Left renal cortex interstitium (tissue), 4 donors: ENCODE data around the gene TMEM184C. TPM values are rescaled to one million over a fixed set of nuclear protein-coding genes. Genes with fewer than 3 reads are reported as not detected.
A peak's percentile ranks its signal among the peaks of the same experiment; 100 is the strongest.

Experiments used
- DNase-seq, 4 donors: peaks; one replicate each; pipeline ENCODE4 v3.0.0-alpha.2; 2013; ENCODE audit warnings: low read depth in 4 of 4, low spot score in 2 of 4, missing footprints in 1 of 4
- polyA plus RNA-seq, 4 donors: library from polyadenylated mRNA; unstranded; fragments of 120-200 nt; gene quantifications; one replicate each; pipeline ENCODE4 v1.2.1, GENCODE V29; 2013; ENCODE audit not compliant: insufficient read length in 4 of 4

The TMEM184C gene
- polyA plus RNA-seq: 10 to 100 TPM; 43.6 to 55.7 (median 53.5) TPM

- DNase-seq: peak; percentile 88 to 97 (median 90)
These were observed at the start of gene TMEM184C for GRCh38 chr4:147617173-147617840. Gene TMEM184C, plus strand, starts transcription at chr4:147617397. Its CDS starts 560 bp downstream, at chr4:147617957.

DNA sequence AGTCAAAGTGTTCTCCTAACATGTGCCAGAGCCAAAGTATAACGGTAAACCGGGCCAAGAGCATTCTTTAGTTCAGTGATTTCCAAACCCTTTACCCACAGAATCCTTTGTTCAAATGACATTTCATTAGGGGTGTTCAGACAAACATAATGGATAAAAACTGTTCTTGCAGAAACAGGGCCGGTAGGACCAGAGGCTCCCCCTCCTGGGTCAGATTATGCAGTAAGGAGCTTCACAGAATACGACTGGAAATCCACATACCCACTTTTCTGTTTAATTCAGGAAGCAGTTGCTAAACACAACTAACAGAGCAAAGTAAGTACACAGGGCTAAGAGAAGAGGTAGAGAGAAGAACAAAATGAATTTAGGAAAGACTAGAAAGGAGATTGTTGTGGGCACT is 46.6 kb upstream of the TMEM184C start:
- no peak for DNase-seq

DNA sequence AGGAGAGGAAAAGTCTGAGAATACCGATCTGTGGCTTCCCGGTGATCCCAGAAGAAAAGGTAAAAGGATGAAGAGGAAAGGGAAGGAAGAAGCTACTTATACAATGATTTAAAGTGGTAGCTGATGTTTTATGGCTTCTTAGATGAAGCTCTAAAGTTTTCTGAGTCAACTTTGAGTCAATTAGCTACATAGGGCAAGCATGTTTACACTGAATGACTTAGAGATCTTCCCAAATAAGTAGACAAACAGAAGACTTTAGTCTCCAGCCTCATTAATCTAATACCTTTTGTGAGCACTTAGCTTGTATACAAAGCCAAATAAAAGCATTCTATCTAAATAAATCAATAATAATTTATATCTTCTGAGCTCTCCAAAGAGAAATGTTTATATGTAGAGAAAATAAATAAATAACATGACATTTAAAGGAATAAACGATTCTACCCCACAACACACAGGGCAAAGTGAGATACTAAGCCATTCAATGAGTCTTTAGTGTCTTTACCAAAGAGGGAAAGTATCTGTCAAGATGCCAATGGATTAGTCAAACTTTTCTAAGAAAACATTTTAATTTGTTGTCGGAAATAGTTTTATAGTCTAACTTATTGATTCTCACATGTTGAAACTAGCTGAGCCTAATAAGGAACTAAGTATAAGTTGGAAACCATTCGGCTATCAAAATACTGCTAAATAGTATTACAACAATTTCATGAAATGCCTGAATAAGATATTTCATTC is 46.0 kb upstream of the TMEM184C start:
- DNase-seq: no peak

DNA sequence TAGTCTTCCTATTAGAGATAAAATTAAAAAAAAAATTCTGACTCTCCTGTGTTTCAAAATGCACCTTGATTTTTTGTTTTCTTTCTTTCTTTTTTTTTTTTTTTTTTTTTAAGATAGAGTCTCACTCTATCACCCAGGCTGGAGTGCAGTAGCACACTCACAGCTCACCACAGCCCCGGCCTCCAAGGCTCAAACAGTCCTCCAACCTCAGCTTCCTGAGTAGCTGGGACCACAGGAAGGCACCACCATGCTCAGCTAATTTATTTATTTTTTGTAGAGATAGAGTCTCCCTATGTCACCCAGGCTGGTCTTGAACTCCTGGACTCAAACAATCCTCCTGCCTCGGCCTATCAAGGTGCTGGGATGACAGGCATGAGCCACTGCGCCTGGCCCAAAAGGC is 41.1 kb upstream of the TMEM184C start:
- DNase-seq: no peak

- no peak for DNase-seq
These were observed 39.1 kb upstream of the TMEM184C start for GRCh38 chr4:147578051-147578476.

DNA sequence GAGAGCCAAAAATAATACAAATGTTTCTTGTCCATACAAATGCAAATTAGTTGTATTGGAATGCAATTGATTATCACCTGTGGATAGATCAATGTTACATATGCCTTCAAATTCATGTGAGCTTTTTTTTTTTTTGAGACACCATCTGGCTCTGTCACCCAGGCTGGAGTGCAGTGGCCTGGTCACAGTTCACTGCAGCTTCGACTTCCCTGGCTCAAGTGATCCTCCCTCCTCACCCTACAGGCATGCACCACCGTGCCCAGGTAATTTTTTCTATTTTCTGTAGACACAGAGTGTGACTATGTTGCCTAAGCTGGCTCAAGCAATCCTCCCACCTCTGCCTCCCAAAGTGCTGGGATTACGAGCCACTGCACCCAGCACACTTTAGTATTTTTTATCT is 38.6 kb upstream of the TMEM184C start:
- DNase-seq: no peak

DNA sequence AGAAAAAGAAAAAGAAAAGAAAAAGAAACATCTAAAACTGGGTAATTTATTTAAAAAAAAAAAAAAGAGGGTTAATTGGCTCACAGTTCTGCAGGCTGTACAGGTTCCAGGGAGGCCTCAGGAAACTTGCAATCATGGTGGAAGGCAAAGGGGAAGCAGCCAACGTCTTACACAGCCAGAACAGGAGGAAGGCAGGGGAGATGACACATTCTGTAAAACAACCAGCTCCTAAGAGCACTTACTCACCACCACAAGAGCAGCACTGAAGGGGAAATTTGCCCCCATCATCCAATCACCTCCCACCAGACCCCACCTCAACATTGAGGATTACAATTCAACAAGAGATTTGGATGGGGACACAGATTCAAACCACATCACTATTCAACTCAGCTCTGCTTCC is 36.8 kb upstream of the TMEM184C start:
- DNase-seq: no peak

- no peak for DNase-seq
These were observed 35.4 kb upstream of the TMEM184C start for GRCh38 chr4:147581606-147582350.

DNA sequence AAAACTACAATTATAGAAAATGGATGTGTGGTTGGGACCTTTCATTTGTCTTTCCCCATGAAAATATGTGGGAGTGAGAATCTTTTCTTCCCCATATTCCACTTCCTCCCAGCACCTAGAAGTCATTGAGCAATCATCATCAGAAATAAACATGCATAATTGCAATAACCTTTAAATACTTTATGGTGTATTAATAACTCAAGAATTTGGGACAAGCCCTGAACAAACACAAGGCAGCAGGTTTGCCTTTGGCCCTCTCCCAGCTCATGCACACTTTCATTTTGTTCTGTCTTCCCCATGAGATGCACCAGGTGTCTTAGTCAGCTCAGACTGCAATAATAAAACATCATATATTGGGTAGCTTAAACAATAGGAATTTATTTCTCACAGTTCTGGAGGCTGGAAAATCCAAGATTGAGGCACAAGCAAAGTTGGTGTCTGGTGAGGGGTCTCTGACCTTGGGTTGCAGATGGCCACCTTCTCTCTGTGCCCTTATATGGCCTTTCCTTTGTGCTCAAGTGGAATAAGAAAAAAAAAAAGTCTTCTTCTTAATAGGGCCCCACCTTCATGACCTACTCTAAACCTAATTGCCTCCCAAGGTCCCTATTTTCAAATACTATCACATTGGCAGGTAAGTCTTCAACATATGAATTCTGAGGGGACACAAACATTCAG is 34.7 kb upstream of the TMEM184C start:
- no peak for DNase-seq

DNA sequence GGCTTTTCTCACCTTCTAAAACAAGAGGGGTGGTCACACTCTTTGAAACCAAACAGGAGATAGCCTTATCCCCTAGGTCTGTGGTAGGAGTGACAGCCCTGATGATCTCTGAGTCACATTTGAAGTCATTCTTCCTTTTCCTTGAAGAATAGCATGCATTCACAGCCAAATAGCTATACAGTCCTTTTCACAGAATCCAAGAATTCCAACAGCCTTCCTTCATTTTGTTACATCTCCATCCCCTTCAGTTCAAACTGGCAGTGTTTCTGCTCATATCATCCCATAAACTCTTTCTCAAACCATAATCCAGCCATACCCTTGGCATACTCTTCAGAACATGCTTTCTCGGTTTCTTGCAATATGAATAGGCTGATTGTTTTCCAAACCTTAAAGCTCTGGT is 33.3 kb upstream of the TMEM184C start:
- no peak for DNase-seq

DNA sequence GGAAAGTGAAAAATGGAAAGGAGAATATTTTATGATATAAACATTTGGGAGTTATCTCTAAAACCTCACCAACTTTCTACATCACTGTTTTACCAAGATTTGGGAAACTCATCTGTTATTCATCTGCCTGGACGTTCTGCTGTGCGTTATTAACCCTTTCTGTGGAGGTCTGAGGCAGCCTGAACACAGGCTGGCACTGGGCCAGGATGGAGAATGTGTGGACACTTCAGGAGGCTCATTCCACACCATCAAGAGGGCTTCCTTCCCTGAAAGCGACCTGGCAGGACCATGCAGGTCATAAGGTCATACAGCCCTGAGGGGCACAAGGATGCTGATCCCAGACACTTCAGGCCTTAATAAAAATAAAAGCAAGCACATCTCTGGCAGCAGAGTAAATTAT is 31.2 kb upstream of the TMEM184C start:
- no peak for DNase-seq

GRCh38 chr4:147586637-147587036 is 30.6 kb upstream of the TMEM184C start:
- DNase-seq: no peak

DNA sequence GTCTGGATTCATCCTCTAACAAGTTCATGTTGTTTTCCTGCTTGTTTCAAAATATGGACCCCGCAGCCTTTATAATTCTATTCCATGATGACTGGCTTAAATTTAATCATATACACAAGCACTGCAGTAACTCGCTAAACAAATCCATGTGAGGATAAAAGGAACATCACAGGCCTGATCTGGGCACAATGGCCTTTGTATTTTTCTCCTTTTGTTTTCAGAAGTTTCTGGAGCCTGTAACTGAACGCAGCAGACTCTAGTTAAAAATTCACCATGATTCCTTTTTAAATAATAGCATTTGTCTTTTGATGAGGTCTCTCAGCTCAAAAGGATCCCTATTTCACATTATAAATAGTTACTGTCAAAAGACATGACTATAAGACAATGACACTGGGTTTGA is 30.2 kb upstream of the TMEM184C start:
- no peak for DNase-seq

DNA sequence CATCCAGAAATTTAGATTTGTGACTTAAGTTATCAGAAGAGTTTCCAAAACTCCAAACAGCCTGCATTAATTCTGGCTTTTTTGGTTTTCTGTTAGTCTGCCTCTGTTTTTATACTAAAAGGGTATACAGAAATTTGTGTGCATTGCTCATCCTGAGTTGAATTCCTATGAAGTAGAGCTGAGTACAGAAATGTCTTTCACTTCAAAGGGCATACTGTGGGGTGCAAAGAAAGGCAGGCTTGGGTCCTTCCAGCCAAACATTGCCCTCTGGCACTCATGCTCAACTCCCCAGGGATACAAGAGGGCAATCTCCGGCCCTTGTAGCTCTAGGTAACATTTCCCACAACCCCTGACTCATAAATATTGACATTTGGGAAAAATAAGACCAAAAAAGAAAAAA is 27.6 kb upstream of the TMEM184C start:
- DNase-seq: no peak

GRCh38 chr4:147590249-147590920 is 26.8 kb upstream of the TMEM184C start:
- peak; percentile 59 to 69 (median 63) for DNase-seq

- DNase-seq: no peak
These were observed 26.1 kb upstream of the TMEM184C start for GRCh38 chr4:147591106-147591505.

- no peak for DNase-seq
These were observed 23.1 kb upstream of the TMEM184C start for GRCh38 chr4:147594107-147594506.

- DNase-seq: no peak
These were observed 22.6 kb upstream of the TMEM184C start for GRCh38 chr4:147594578-147594977.

GRCh38 chr4:147596377-147596776 is 20.8 kb upstream of the TMEM184C start:
- no peak for DNase-seq

GRCh38 chr4:147596981-147597380 is 20.2 kb upstream of the TMEM184C start:
- DNase-seq: no peak
